ENCODE measurements around the gene PILRB.
A peak's percentile ranks its signal among the peaks of the same experiment; 100 is the strongest.

Gene PILRB

DNA sequence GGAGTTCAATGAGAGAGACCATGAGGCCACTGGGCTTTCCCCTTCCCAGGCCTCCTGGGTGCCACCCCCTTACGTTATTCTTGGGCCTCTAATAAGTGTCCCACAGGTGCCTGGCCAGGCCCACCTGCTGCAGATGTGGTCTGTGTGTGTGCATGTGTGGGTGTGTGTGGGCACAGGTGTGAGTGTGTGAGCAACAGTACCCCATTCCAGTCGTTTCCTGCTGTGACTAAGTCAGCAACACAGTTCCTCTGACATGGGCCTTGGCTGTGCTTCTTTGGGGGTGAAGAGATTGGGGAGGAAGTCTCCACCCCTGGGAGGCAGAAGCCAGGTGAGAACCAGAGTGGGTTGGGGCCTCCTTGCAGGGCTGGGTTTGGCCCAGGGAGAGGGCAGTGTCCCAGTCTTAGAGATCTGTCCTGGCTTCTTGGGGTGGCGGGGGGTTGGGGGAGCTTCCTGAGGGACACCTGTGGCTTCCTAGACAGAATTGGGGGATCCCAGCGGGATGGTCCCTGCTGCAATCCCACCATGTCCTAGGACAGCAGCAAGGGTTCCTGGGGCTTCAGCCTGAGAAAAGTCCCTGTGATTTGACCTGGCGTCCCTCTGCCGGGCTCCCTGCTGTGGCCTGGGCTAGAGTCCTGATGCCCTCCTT, 4.1 kb upstream of the PILRB start:
- no peaks in the 10 kb centered on the region for H3K9me3 ChIP-seq (ENCODE audit: control insufficient read depth, insufficient read depth, low read length)
- H3K27me3 ChIP-seq (ENCODE audit: control insufficient read depth, low read length), result no peaks in the 10 kb centered on the region
- H3K27ac ChIP-seq (ENCODE audit: low read depth, low read length), result peak overlapping the region; percentile 11; the same call in 1 of the 2 replicates
- H3K4me1 ChIP-seq (ENCODE audit: control insufficient read depth, low read length), result peaks cover 29% of the 10 kb centered on the region
- H3K4me3 ChIP-seq (ENCODE audit: low read length), result no peak overlapping the region
- H4K20me1 ChIP-seq (ENCODE audit: control insufficient read depth, insufficient read depth, low read depth, low read length), result 0 out of 2 replicates have a peak, but pooled peaks cover 3% of the 10 kb centered on the region
- peaks cover 92% of the 10 kb centered on the region for H3K36me3 ChIP-seq (ENCODE audit: control insufficient read depth, low read length)
- no peaks in the 10 kb centered on the region for H3K79me2 ChIP-seq (ENCODE audit: control insufficient read depth, low read length)
- no peak for TF ChIP-seq EZH2phosphoT487 (IDR thresholded peaks at IDR 0.05; ENCODE audit: borderline replicate concordance, low read length)
- TF ChIP-seq, protein P1, sequence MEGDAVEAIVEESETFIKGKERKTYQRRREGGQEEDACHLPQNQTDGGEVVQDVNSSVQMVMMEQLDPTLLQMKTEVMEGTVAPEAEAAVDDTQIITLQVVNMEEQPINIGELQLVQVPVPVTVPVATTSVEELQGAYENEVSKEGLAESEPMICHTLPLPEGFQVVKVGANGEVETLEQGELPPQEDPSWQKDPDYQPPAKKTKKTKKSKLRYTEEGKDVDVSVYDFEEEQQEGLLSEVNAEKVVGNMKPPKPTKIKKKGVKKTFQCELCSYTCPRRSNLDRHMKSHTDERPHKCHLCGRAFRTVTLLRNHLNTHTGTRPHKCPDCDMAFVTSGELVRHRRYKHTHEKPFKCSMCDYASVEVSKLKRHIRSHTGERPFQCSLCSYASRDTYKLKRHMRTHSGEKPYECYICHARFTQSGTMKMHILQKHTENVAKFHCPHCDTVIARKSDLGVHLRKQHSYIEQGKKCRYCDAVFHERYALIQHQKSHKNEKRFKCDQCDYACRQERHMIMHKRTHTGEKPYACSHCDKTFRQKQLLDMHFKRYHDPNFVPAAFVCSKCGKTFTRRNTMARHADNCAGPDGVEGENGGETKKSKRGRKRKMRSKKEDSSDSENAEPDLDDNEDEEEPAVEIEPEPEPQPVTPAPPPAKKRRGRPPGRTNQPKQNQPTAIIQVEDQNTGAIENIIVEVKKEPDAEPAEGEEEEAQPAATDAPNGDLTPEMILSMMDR (IDR thresholded peaks at IDR 0.05; ENCODE audit: low read depth, low read length, poor library complexity, severe bottlenecking), result no peak
- no peaks in the 10 kb centered on the region for H3K9me2 ChIP-seq (replicated peaks; ENCODE audit: control insufficient read depth, low read length)
- peak overlapping the region; percentile 14; the same call in 1 of the 2 replicates for H3K4me2 ChIP-seq (ENCODE audit: low read length)
- no peaks in the 10 kb centered on the region for H3F3A ChIP-seq (ENCODE audit: control insufficient read depth, insufficient read depth)

DNA sequence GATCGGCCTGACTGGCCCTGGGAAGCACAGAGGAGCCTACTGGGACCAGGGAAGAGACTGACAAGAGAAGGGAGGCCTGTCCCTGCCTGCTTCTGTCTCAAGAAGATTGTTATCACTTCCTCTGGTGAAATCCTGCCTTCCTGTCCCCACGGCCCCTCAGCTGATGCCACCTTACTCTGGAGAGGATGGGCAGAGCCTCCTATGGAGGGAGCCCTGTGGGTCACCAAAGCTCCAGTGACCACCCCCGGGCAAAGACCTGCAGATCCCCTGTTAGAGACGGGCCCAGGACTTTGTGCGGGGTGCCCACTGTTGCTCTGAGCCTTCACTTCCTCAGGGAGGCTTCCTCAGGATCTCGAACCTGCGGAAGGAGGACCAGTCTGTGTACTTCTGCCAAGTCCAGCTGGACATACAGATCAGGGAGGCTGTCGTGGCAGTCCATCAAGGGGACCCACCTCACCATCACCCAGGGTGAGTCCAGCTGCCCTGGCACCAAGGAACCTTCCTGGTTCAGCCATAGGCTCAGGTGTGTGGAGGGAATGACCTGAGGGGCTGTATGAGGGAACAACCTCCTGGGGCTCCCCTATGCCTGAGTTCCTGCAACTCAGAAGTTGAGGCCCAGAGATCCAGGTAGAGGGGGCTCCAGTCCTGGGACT, 1.4 kb upstream of the PILRB start:
- Histone ChIP-seq H3K9me3 (ENCODE audit: control insufficient read depth, insufficient read depth, low read length) (no peaks in the 10 kb centered on the region), H3K79me2 (ENCODE audit: control insufficient read depth, low read length) (no peaks in the 10 kb centered on the region), H4K20me1 (ENCODE audit: control insufficient read depth, insufficient read depth, low read depth, low read length) (0 out of 2 replicates have a peak, but pooled peaks cover under 1% of the 10 kb centered on the region), H3K4me2 (ENCODE audit: low read length) (no peak overlapping the region), H3K9me2 (replicated peaks; ENCODE audit: control insufficient read depth, low read length) (no peaks in the 10 kb centered on the region), H3K4me3 (ENCODE audit: low read length) (no peak overlapping the region), H3F3A (ENCODE audit: control insufficient read depth, insufficient read depth) (no peaks in the 10 kb centered on the region), H3K27ac (ENCODE audit: low read depth, low read length) (no peak overlapping the region), H3K4me1 (ENCODE audit: control insufficient read depth, low read length) (peaks cover 26% of the 10 kb centered on the region), H3K36me3 (ENCODE audit: control insufficient read depth, low read length) (peaks cover 94% of the 10 kb centered on the region), H3K27me3 (ENCODE audit: control insufficient read depth, low read length) (no peaks in the 10 kb centered on the region)
- TF ChIP-seq EZH2phosphoT487 (IDR thresholded peaks at IDR 0.05; ENCODE audit: borderline replicate concordance, low read length), result no peak
- TF ChIP-seq, protein P1 (IDR thresholded peaks at IDR 0.05; ENCODE audit: low read depth, low read length, poor library complexity, severe bottlenecking), result no peak

DNA sequence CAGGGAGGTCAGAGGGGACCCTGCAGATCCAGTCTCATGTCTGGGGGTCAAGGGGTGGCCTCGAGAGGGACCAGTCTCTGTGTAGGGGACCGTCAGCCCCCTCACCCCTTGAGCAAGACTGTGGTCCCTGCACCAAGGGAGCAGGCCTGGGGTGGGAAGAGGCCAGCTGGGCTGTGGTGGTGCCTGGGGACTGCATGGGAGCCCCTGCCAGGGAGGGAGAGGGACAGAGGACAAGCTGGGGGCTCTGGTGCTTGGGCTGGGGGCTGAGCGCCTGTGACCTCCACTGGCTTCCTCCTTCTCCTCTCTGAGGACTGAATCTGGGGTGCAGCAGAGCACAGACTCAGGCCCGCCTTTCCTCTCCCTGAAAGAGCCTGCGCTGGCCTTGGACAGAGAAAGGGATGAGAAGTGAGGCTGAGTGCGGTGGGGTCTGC, 771 bp upstream of the PILRB start:
- Histone ChIP-seq H3K4me2 (ENCODE audit: low read length) (no peak overlapping the region), H4K20me1 (ENCODE audit: control insufficient read depth, insufficient read depth, low read depth, low read length) (no peaks in the 10 kb centered on the region), H3K79me2 (ENCODE audit: control insufficient read depth, low read length) (no peaks in the 10 kb centered on the region), H3K36me3 (ENCODE audit: control insufficient read depth, low read length) (peaks cover 95% of the 10 kb centered on the region), H3K9me3 (ENCODE audit: control insufficient read depth, insufficient read depth, low read length) (no peaks in the 10 kb centered on the region), H3F3A (ENCODE audit: control insufficient read depth, insufficient read depth) (0 out of 2 replicates have a peak, but pooled peaks cover 5% of the 10 kb centered on the region), H3K4me3 (ENCODE audit: low read length) (no peak overlapping the region), H3K9me2 (replicated peaks; ENCODE audit: control insufficient read depth, low read length) (no peaks in the 10 kb centered on the region), H3K27ac (ENCODE audit: low read depth, low read length) (no peak overlapping the region), H3K27me3 (ENCODE audit: control insufficient read depth, low read length) (no peaks in the 10 kb centered on the region), H3K4me1 (ENCODE audit: control insufficient read depth, low read length) (peaks cover 23% of the 10 kb centered on the region)
- TF ChIP-seq EZH2phosphoT487 (IDR thresholded peaks at IDR 0.05; ENCODE audit: borderline replicate concordance, low read length), result no peak
- TF ChIP-seq, protein P1 (IDR thresholded peaks at IDR 0.05; ENCODE audit: low read depth, low read length, poor library complexity, severe bottlenecking), result no peak
